B cell (primary cell): ENCODE results near the gene RFC2. TPM values are rescaled to one million over a fixed set of nuclear protein-coding genes. Genes with fewer than 3 reads are reported as not detected.

ENCODE experiments used
- ATAC-seq: fragments of 200-7000 bp; cut with Tn5 transposase; one replicate; pipeline ENCODE4 v1.10.0; 2021; ENCODE audit warnings: low read depth, mild to moderate bottlenecking, moderate number of reproducible peaks, moderate library complexity
- CTCF ChIA-PET: fragments of 350-600 bp; sonication (Branson Sonifier 250); formaldehyde crosslinking; loops from one replicate; lab custom pipeline; 2021; ENCODE audit warnings: antibody characterized with exemption, inconsistent platforms; lab: Charles Lee
- POLR2A ChIA-PET: fragments of 350-600 bp; sonication (Branson Sonifier 250); formaldehyde crosslinking; loops from one replicate; lab custom pipeline; 2021; ENCODE audit warnings: antibody characterized with exemption; lab: Charles Lee
- DNase-seq: peaks from one replicate; pipeline ENCODE4 v3.0.0; 2013
- H2AFZ ChIP-seq: 2 replicates; pipeline ENCODE4 v1.6.1; 2012; ENCODE audit warnings: mild to moderate bottlenecking, low read depth, low read length; ENCODE audit not compliant: insufficient read depth, poor library complexity, severe bottlenecking
- H3K27ac ChIP-seq, 2 donors: 1 replicate in 1 of 2; 2 replicates in 1 of 2; pipeline ENCODE4 v1.5.1; 2012 to 2013; ENCODE audit warnings: low read length in 2 of 2, mild to moderate bottlenecking in 2 of 2, moderate library complexity in 1 of 2
- H3K27me3 ChIP-seq, 4 experiments: fragments of 200-600 bp in 1 of 4; sonication (generic) in 1 of 4; replicated peaks in 1 of 4; 1 replicate in 2 of 4; 2 replicates in 2 of 4; pipeline versions ENCODE4 v1.6.1 to v1.7.0; 2013 to 2016; ENCODE audit warnings: low read length in 3 of 4, mild to moderate bottlenecking in 2 of 4, mixed read lengths in 1 of 4, moderate library complexity in 1 of 4; ENCODE audit not compliant: insufficient read depth in 4 of 4, control insufficient read depth in 3 of 4; ENCODE audit errors: control extremely low read depth in 1 of 4
- H3K36me3 ChIP-seq, 2 experiments: replicated peaks in 1 of 2; 1 replicate in 1 of 2; 2 replicates in 1 of 2; pipeline versions ENCODE4 v1.6.1 to v1.7.1; 2013; ENCODE audit warnings: low read length in 1 of 2; ENCODE audit not compliant: insufficient read depth in 2 of 2, control insufficient read depth in 1 of 2; ENCODE audit errors: control extremely low read depth in 1 of 2, extremely low read depth in 1 of 2
- H3K4me1 ChIP-seq, 2 donors: fragments of 200-600 bp in 1 of 2; sonication (generic) in 1 of 2; 1 replicate in 1 of 2; 2 replicates in 1 of 2; pipeline versions ENCODE4 v1.5.1 to v1.6.1; 2013 to 2017; ENCODE audit warnings: low read length in 2 of 2; ENCODE audit not compliant: control insufficient read depth in 2 of 2, insufficient read depth in 2 of 2
- H3K4me2 ChIP-seq: replicated peaks from 2 replicates; pipeline ENCODE3; 2012; ENCODE audit warnings: mild to moderate bottlenecking, low read depth, low read length; ENCODE audit not compliant: poor library complexity, severe bottlenecking
- H3K4me3 ChIP-seq, 5 experiments: fragments of 200-600 bp in 1 of 5; sonication (generic) in 1 of 5; 1 replicate in 3 of 5; 2 replicates in 2 of 5; pipeline versions ENCODE4 v1.5.1 to v1.7.0; 2011 to 2016; ENCODE audit warnings: low read length in 4 of 5, mild to moderate bottlenecking in 4 of 5, low read depth in 2 of 5, control low read depth in 1 of 5, moderate library complexity in 1 of 5; ENCODE audit not compliant: insufficient read depth in 1 of 5; ENCODE audit errors: control extremely low read depth in 1 of 5, extremely low read depth in 1 of 5
- H3K79me2 ChIP-seq: fragments of 200-600 bp; sonication (generic); one replicate; pipeline ENCODE4 v1.6.0; 2016; ENCODE audit warnings: low read length; ENCODE audit not compliant: control insufficient read depth, insufficient read depth
- H3K9ac ChIP-seq: fragments of 200-600 bp; sonication (generic); 2 replicates; pipeline ENCODE4 v1.6.1; 2017; ENCODE audit warnings: mild to moderate bottlenecking, low read length, moderate library complexity
- H3K9me3 ChIP-seq, 3 donors: one replicate each; pipeline versions ENCODE4 v1.6.1 to v1.7.1; 2013; ENCODE audit warnings: low read length in 2 of 3; ENCODE audit not compliant: control insufficient read depth in 2 of 3, insufficient read depth in 1 of 3; ENCODE audit errors: control extremely low read depth in 1 of 3
- H4K20me1 ChIP-seq: 2 replicates; pipeline ENCODE4 v1.6.0; 2012; ENCODE audit warnings: mild to moderate bottlenecking, low read length; ENCODE audit not compliant: insufficient read depth, control insufficient read depth, poor library complexity, severe bottlenecking
- H3K27ac Mint-ChIP-seq: one replicate; pipeline ENCODE4 v1.8.0; 2021; ENCODE audit warnings: mixed read lengths
- H3K27me3 Mint-ChIP-seq: one replicate; pipeline ENCODE4 v1.8.0; 2021; ENCODE audit warnings: mixed read lengths
- H3K4me1 Mint-ChIP-seq: one replicate; pipeline ENCODE4 v1.8.0; 2021; ENCODE audit warnings: mixed read lengths
- H3K4me3 Mint-ChIP-seq: one replicate; pipeline ENCODE4 v1.8.0; 2021; ENCODE audit warnings: mixed read lengths
- H3K9me3 Mint-ChIP-seq: one replicate; pipeline ENCODE4 v1.8.0; 2022; ENCODE audit warnings: mixed read lengths; ENCODE audit not compliant: insufficient read depth
- CTCF ChIP-seq: fragments of 200-600 bp; IDR thresholded peaks from one replicate; pipeline ENCODE4 v1.8.0; 2022; ENCODE audit warnings: antibody characterized with exemption, mild to moderate bottlenecking
- EZH2 ChIP-seq: IDR thresholded peaks from 2 replicates; pipeline ENCODE4 v1.6.1; 2012; ENCODE audit warnings: borderline replicate concordance, low read depth, mild to moderate bottlenecking, moderate library complexity, low read length; ENCODE audit not compliant: insufficient read depth, poor library complexity, severe bottlenecking
- WGBS: methylation state at CpG from one replicate; pipeline ENCODE4 v1.1.5; 2013; ENCODE audit warnings: missing lambda C conversion rate; ENCODE audit not compliant: insufficient coverage; 5-methylcytosine and 5-hydroxymethylcytosine counted together
- intact Hi-C: fragments of 100-400 bp; cut with micrococcal nuclease; formaldehyde crosslinking; loops from one replicate; pipeline ENCODE4 v1.10.0; 2022
- polyA plus RNA-seq: library from polyadenylated mRNA; depleted of rRNA; stranded (reverse); fragments of >200 nt; gene quantifications from 2 replicates; pipeline ENCODE4 v1.2.3, GENCODE V29; 2012
- total RNA-seq, 2 donors: library from RNA; stranded (reverse); fragments of 120-200 nt in 1 of 2; gene quantifications; 1 replicate in 1 of 2; 2 replicates in 1 of 2; pipeline versions ENCODE4 v1.2.3 to v1.2.4, GENCODE V29; 2013 to 2022

The RFC2 gene
- total and polyA plus RNA-seq, 2 donors (not counting 1 experiment from before 2014, with no cell fraction given), result 20.2 to 36.4 TPM

- H3K79me2 ChIP-seq, result peaks cover 65% of the 10 kb centered on the region
- H4K20me1 ChIP-seq, result peaks cover 81% of the 10 kb centered on the region
- no peak overlapping the region for H3K4me2 ChIP-seq
Observed at GRCh38 chr7:74190259-74190658, 63.9 kb downstream of the RFC2 start.

More at GRCh38 chr7:74190259-74190658, 63.9 kb downstream of the RFC2 start:
- ChIA-PET CTCF (interaction anchor here (0.7 to 1.7 kb wide), 3 partner anchors 11 to 211 kb away, joined by 3 to 5 read pairs (median 4); no protein-coding TSS in a partner anchor), POLR2A (no interaction called here)
- Mint-ChIP-seq H3K4me1 (peaks cover 23% of the 10 kb centered on the region), H3K4me3 (no peak overlapping the region), H3K9me3 (no peaks in the 10 kb centered on the region), H3K27ac (no peak overlapping the region), H3K27me3 (no peaks in the 10 kb centered on the region)
- Histone ChIP-seq H3K36me3 (peaks cover 5 to 81% of the 10 kb centered on the region in 2 experiments), H3K27me3 (no peaks in the 10 kb centered on the region), H3K9ac (no peak overlapping the region), H3K9me3 (no peaks in the 10 kb centered on the region), H3K27ac (no peak overlapping the region), H2AFZ (no peak overlapping the region), H3K4me1 (peaks cover 9 to 14% of the 10 kb centered on the region in 2 donors), H3K4me3 (no peak overlapping the region)
- whole genome bisulfite sequencing, result 99% methylated on average over 6 of the region's 7 CpGs
- no peak for TF ChIP-seq EZH2
- no peak for TF ChIP-seq CTCF
- ATAC-seq (no peak), DNase-seq (no peak)
- intact Hi-C loops, result no loop called here
